GM21717 (cell line): ENCODE data around the gene KIF12.
"Not testable (repeated sequence)": the region's sequence is repeated elsewhere in the genome, so short reads cannot be mapped to it uniquely, and the experiment has no call there.

Experiments
- ATAC-seq: cut with Tn5 transposase; IDR thresholded peaks from one replicate; pipeline ENCODE4 v1.9.1; 2021; ENCODE audit warnings: mild to moderate bottlenecking, moderate library complexity; ENCODE audit not compliant: unreplicated experiment

Gene KIF12

DNA sequence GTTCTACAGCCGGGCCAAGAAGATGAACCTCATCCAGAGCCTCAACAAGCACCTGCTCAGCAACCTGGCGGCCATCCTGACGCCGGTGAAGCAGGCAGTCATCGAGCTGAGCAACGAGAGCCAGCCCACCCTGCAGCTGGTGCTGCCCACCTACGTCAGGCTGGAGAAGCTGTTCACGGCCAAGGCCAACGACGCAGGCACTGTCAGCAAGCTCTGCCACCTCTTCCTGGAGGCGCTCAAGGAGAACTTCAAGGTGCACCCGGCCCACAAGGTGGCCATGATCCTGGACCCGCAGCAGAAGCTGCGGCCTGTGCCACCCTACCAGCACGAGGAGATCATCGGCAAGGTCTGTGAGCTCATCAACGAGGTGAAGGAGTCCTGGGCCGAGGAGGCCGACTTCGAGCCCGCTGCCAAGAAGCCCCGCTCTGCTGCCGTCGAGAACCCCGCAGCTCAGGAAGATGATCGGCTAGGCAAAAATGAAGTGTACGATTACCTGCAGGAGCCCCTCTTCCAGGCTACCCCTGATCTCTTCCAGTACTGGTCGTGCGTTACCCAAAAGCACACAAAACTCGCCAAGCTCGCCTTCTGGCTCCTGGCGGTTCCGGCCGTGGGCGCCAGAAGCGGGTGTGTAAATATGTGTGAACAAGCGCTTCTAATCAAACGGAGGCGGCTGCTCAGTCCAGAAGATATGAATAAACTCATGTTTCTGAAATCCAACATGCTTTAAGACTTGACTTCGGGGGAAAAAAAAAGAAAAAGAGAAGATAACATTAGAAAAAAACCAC lies 49.5 kb downstream of the KIF12 start:
- ATAC-seq, result no peak

DNA sequence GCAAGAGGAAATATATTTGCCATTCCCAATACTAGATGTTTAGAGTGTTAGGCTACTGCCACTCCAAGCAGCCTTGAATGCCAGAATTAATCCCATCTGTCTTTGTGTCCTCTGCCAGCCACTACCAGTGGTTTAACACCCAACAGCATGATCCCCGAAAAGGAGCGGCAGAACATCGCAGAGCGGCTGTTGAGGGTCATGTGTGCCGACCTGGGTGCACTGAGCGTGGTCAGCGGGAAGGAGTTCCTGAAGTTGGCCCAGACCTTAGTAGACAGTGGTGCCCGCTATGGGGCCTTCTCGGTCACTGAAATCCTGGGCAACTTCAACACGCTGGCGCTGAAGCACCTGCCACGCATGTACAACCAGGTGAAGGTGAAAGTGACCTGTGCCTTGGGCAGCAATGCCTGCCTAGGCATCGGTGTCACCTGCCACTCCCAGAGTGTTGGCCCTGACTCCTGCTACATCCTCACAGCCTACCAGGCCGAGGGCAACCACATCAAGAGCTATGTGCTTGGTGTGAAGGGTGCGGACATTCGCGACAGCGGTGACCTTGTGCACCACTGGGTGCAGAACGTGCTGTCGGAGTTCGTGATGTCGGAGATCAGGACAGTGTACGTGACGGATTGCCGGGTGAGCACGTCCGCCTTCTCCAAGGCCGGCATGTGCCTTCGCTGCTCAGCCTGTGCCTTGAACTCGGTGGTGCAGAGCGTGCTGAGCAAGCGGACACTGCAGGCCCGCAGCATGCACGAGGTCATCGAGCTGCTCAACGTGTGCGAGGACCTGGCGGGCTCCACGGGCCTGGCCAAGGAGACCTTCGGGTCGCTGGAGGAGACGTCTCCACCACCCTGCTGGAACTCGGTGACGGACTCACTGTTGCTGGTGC lies 50.3 kb downstream of the KIF12 start:
- ATAC-seq, result no peak

GRCh38 chr9:114047717-114048116 lies 51.4 kb downstream of the KIF12 start:
- ATAC-seq, result no peak

DNA sequence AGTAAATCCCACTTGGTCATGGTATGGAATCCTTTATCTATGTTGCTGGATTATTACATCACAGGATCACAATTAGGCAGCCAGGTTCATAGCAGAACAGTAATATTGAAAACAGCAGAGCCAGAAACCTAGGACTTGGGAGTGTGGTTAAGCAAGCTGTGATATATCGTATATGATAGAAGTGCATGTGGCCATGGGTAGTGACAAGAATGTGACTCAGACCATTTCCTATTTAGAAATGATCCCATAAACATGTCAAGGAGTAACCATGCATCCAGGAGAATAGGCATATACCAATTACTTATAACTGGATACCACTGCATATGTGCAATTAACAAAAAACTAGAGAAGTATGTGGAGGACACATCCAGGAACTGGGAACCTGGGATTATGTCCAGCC lies 52.2 kb downstream of the KIF12 start:
- no peak for ATAC-seq

DNA sequence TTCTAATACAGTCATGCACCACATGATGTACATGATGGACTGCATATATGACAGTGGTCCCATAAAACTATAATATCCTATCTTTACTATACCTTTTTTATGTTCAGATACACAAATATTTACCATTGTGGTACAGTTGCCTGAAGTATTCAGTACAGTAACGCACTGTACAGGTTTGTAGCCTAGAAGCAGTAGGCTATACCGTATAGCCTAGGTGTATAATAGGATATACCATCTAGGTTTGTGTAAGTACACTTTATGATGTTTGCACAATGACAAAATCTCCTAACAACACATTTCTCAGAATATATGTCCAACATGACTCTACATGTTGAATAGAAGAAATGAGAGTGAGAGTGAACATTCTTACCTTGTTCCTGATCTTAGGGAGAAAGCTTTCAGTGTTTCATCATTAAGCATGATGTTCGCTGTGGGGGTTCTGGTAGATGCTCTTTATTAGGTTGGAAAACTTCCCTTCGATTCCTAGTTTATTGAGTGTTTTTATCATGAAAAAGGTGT lies 52.8 kb downstream of the KIF12 start:
- no peak for ATAC-seq

DNA sequence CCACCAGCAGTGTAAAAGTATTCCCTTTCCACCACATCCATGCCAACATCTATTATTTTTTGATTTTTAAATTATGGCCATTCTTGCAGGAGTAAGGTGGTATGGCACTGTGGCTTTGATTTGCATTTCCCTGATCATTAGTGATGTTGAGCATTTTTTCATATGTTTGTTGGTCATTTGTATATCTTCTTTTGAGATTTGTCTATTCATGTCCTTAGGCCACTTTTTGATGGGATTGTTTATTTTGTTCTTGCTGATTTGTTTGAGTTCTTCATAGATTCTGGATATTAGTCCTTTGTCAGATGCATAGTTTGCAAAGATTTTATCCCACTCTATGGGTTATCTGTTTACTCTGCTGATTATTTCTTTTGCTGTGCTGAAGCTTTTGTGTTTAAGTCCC lies 55.4 kb downstream of the KIF12 start:
- ATAC-seq, result not testable (repeated sequence)
